ENCODE results near the gene PGS1. TPM values are rescaled to one million over a fixed set of nuclear protein-coding genes. Genes with fewer than 3 reads are reported as not detected.

PGS1 gene
- total RNA-seq, 1 experiment from 2014 or later = 42.5 TPM

GRCh38 chr17:78355045-78355641 lies 23.3 kb upstream of the PGS1 start:
- Histone ChIP-seq H3K4me1 (ENCODE audit: insufficient read depth, low read length, poor library complexity, severe bottlenecking) (peaks cover 43% of the 10 kb centered on the region), H3K4me3 (ENCODE audit: low read depth, low read length, poor library complexity, severe bottlenecking) (no peak overlapping the region), H3K27ac (ENCODE audit: low read depth, low read length, poor library complexity, severe bottlenecking) (no peak overlapping the region), H3K36me3 (ENCODE audit: insufficient read depth, low read length, poor library complexity, severe bottlenecking) (no peaks in the 10 kb centered on the region), H3K9me3 (ENCODE audit: low read depth, low read length, poor library complexity, severe bottlenecking) (no peaks in the 10 kb centered on the region), H3K27me3 (replicated peaks; ENCODE audit: insufficient read depth, low read depth, low read length, poor library complexity) (no peaks in the 10 kb centered on the region)
- CTCF ChIA-PET = no interaction called here
- DNase-seq (ENCODE audit: low spot score) = no peak
- no peak for TF ChIP-seq EZH2 (IDR thresholded peaks at IDR 0.05; ENCODE audit: borderline replicate concordance, low read depth, low read length, poor library complexity, severe bottlenecking)
- no peak for TF ChIP-seq CTCF (conservative IDR thresholded peaks at IDR 0.05; ENCODE audit: low read depth, low read length)
- intact Hi-C loops (cut with micrococcal nuclease; ENCODE audit: unreplicated experiment) = no loop called here
- POLR2A ChIA-PET (ENCODE audit: low non-redundant PET) = no interaction called here
- no TSS peak for BruUV-seq (replicated peaks)

GRCh38 chr17:78355701-78356100 lies 22.7 kb upstream of the PGS1 start:
- H3K4me1 ChIP-seq (ENCODE audit: insufficient read depth, low read length, poor library complexity, severe bottlenecking) = peaks cover 43% of the 10 kb centered on the region
- CTCF ChIA-PET = no interaction called here

GRCh38 chr17:78356101-78356713 lies 22.2 kb upstream of the PGS1 start:
- intact Hi-C loops (cut with micrococcal nuclease; ENCODE audit: unreplicated experiment) = no loop called here

More at GRCh38 chr17:78355701-78356100, 22.7 kb upstream of the PGS1 start:
- POLR2A ChIA-PET (ENCODE audit: low non-redundant PET) = no interaction called here
- H3K27ac ChIP-seq (ENCODE audit: low read depth, low read length, poor library complexity, severe bottlenecking) = no peak overlapping the region
- no peak for DNase-seq (ENCODE audit: low spot score)
- no peaks in the 10 kb centered on the region for H3K9me3 ChIP-seq (ENCODE audit: low read depth, low read length, poor library complexity, severe bottlenecking)
- no TSS peak for BruUV-seq (replicated peaks)
- no peak overlapping the region for H3K4me3 ChIP-seq (ENCODE audit: low read depth, low read length, poor library complexity, severe bottlenecking)
- H3K36me3 ChIP-seq (ENCODE audit: insufficient read depth, low read length, poor library complexity, severe bottlenecking) = no peaks in the 10 kb centered on the region
- no peaks in the 10 kb centered on the region for H3K27me3 ChIP-seq (replicated peaks; ENCODE audit: insufficient read depth, low read depth, low read length, poor library complexity)
- no peak for TF ChIP-seq CTCF (conservative IDR thresholded peaks at IDR 0.05; ENCODE audit: low read depth, low read length)
- TF ChIP-seq EZH2 (IDR thresholded peaks at IDR 0.05; ENCODE audit: borderline replicate concordance, low read depth, low read length, poor library complexity, severe bottlenecking) = no peak
- intact Hi-C loops (cut with micrococcal nuclease; ENCODE audit: unreplicated experiment) = no loop called here

More at GRCh38 chr17:78356101-78356713, 22.2 kb upstream of the PGS1 start:
- Histone ChIP-seq H3K4me1 (ENCODE audit: insufficient read depth, low read length, poor library complexity, severe bottlenecking) (peaks cover 43% of the 10 kb centered on the region), H3K27me3 (replicated peaks; ENCODE audit: insufficient read depth, low read depth, low read length, poor library complexity) (no peaks in the 10 kb centered on the region), H3K27ac (ENCODE audit: low read depth, low read length, poor library complexity, severe bottlenecking) (no peak overlapping the region), H3K9me3 (ENCODE audit: low read depth, low read length, poor library complexity, severe bottlenecking) (no peaks in the 10 kb centered on the region), H3K36me3 (ENCODE audit: insufficient read depth, low read length, poor library complexity, severe bottlenecking) (no peaks in the 10 kb centered on the region), H3K4me3 (ENCODE audit: low read depth, low read length, poor library complexity, severe bottlenecking) (no peak overlapping the region)
- POLR2A ChIA-PET (ENCODE audit: low non-redundant PET) = no interaction called here
- CTCF ChIA-PET = no interaction called here
- DNase-seq (ENCODE audit: low spot score) = peak; percentile 76
- BruUV-seq (replicated peaks) = no TSS peak
- TF ChIP-seq CTCF (conservative IDR thresholded peaks at IDR 0.05; ENCODE audit: low read depth, low read length) (no peak), EZH2 (IDR thresholded peaks at IDR 0.05; ENCODE audit: borderline replicate concordance, low read depth, low read length, poor library complexity, severe bottlenecking) (no peak)
